PC-9 (cell line): ENCODE measurements around the gene LMNB1. TPM values are rescaled to one million over a fixed set of nuclear protein-coding genes. Genes with fewer than 3 reads are reported as not detected.
"Not testable (repeated sequence)": the region's sequence is repeated elsewhere in the genome, so short reads cannot be mapped to it uniquely, and the experiment has no call there.

Experiments
- BruUV-seq: library from RNA; stranded (reverse); fragments of 400-500 nt; replicated peaks from 2 replicates; lab custom pipeline; 2021; lab: Mats Ljungman, UMichigan
- CTCF ChIA-PET: fragments of 300-600 bp; sonication (Branson Sonifier 250); formaldehyde crosslinking; loops from one replicate; lab custom pipeline; 2022; ENCODE audit warnings: antibody characterized with exemption; lab: Charles Lee
- POLR2A ChIA-PET: fragments of 300-600 bp; sonication (Branson Sonifier 250); formaldehyde crosslinking; loops from one replicate; lab custom pipeline; 2022; ENCODE audit warnings: antibody characterized with exemption; ENCODE audit not compliant: unreplicated experiment; lab: Charles Lee
- DNase-seq, 2 experiments: peaks; one replicate each; pipeline versions ENCODE4 v3.0.0 to v3.0.0-alpha.2; 2015 to 2022; ENCODE audit warnings: mixed read lengths in 1 of 2
- H2AFZ ChIP-seq: fragments of 200-600 bp; sonication (generic); 2 replicates; pipeline ENCODE4 v1.8.1; 2017; ENCODE audit warnings: antibody characterized with exemption
- H3F3A ChIP-seq: fragments of 200-600 bp; sonication (generic); 2 replicates; pipeline ENCODE4 v1.8.1; 2017; ENCODE audit warnings: antibody characterized with exemption, mild to moderate bottlenecking, low read depth; ENCODE audit not compliant: insufficient read depth
- H3K27ac ChIP-seq: fragments of 200-600 bp; sonication (generic); 2 replicates; pipeline ENCODE4 v1.6.1; 2016; ENCODE audit warnings: mixed run types
- H3K27me3 ChIP-seq: fragments of 200-600 bp; sonication (generic); 2 replicates; pipeline ENCODE4 v1.6.1; 2016; ENCODE audit warnings: low read depth, mixed run types; ENCODE audit not compliant: insufficient read depth
- H3K36me3 ChIP-seq: fragments of 200-600 bp; sonication (generic); 2 replicates; pipeline ENCODE4 v1.6.1; 2016; ENCODE audit warnings: low read depth, mixed run types
- H3K4me1 ChIP-seq: fragments of 200-600 bp; sonication (generic); replicated peaks from 2 replicates; pipeline ENCODE4 v1.6.1; 2016; ENCODE audit warnings: mixed run types; ENCODE audit not compliant: insufficient read depth
- H3K4me2 ChIP-seq: fragments of 200-600 bp; sonication (generic); 2 replicates; pipeline ENCODE4 v1.6.1; 2017; ENCODE audit warnings: mixed run types
- H3K4me3 ChIP-seq: fragments of 200-600 bp; sonication (generic); 2 replicates; pipeline ENCODE4 v1.6.1; 2016; ENCODE audit warnings: mixed run types
- H3K79me2 ChIP-seq: fragments of 200-600 bp; sonication (generic); 2 replicates; pipeline ENCODE4 v1.6.1; 2017; ENCODE audit warnings: low read depth, mixed run types
- H3K9me2 ChIP-seq: fragments of 200-600 bp; sonication (generic); 2 replicates; pipeline ENCODE4 v1.8.1; 2017; ENCODE audit warnings: mild to moderate bottlenecking; ENCODE audit not compliant: insufficient read depth
- H3K9me3 ChIP-seq: fragments of 200-600 bp; sonication (generic); 2 replicates; pipeline ENCODE4 v1.8.1; 2016; ENCODE audit warnings: low read depth; ENCODE audit not compliant: insufficient read depth
- H4K20me1 ChIP-seq: fragments of 200-600 bp; sonication (generic); 2 replicates; pipeline ENCODE4 v1.8.1; 2017; ENCODE audit not compliant: insufficient read depth
- EZH2 ChIP-seq: fragments of 200-600 bp; sonication (generic); IDR thresholded peaks from 2 replicates; pipeline ENCODE4 v1.8.0; 2017; ENCODE audit warnings: antibody characterized with exemption, low read depth
- intact Hi-C: fragments of 100-400 bp; cut with micrococcal nuclease; formaldehyde crosslinking; loops from one replicate; pipeline ENCODE4 v1.10.0; 2022; ENCODE audit not compliant: unreplicated experiment
- total RNA-seq: library from RNA; stranded (reverse); gene quantifications from 2 replicates; pipeline ENCODE4 v1.2.3, GENCODE V29; 2021
- TF ChIP-seq, protein P1 (sequence below): fragments of 200-600 bp; sonication (generic); conservative IDR thresholded peaks from 2 replicates; pipeline ENCODE4 v1.6.1; 2017; ENCODE audit warnings: mixed run types, antibody characterized with exemption, mild to moderate bottlenecking, moderate library complexity

The LMNB1 gene
- total RNA-seq, 1 experiment from 2014 or later = 117 TPM

DNA sequence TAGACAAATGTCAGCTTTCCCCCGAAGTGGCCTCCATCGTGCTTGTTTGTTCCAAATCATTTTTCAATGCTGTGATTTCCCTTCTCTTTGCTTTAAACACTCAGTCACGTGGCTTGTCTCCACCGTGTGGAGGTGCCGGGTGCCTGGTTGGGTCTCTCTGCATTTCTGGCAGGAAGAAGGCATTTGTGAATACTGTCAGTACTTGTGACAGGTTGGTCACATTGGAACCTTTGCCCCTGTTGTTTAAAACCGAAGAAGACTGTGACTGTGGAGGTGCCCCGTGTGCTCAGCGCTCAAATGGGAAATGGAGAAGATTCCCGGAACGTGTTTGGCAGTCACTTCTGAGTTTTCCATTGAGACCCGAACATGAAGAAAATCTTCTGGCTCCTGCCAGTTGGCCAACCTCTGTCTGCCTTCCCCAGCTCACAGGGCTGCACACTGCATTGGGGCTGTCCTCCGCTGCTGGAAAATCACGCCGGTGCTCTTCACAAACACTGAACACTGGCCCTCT lies 74.6 kb downstream of the LMNB1 start:
- Histone ChIP-seq H3K4me3 (no peak overlapping the region), H3K4me1 (no peaks in the 10 kb centered on the region), H3K36me3 (no peaks in the 10 kb centered on the region), H3K79me2 (no peaks in the 10 kb centered on the region), H3F3A (no peaks in the 10 kb centered on the region), H3K27me3 (no peaks in the 10 kb centered on the region), H3K4me2 (no peak overlapping the region), H3K27ac (no peak overlapping the region), H3K9me3 (no peaks in the 10 kb centered on the region), H4K20me1 (no peaks in the 10 kb centered on the region), H2AFZ (no peak overlapping the region), H3K9me2 (no peaks in the 10 kb centered on the region)
- POLR2A ChIA-PET = no interaction called here
- TF ChIP-seq, protein P1, sequence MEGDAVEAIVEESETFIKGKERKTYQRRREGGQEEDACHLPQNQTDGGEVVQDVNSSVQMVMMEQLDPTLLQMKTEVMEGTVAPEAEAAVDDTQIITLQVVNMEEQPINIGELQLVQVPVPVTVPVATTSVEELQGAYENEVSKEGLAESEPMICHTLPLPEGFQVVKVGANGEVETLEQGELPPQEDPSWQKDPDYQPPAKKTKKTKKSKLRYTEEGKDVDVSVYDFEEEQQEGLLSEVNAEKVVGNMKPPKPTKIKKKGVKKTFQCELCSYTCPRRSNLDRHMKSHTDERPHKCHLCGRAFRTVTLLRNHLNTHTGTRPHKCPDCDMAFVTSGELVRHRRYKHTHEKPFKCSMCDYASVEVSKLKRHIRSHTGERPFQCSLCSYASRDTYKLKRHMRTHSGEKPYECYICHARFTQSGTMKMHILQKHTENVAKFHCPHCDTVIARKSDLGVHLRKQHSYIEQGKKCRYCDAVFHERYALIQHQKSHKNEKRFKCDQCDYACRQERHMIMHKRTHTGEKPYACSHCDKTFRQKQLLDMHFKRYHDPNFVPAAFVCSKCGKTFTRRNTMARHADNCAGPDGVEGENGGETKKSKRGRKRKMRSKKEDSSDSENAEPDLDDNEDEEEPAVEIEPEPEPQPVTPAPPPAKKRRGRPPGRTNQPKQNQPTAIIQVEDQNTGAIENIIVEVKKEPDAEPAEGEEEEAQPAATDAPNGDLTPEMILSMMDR = no peak
- TF ChIP-seq EZH2 = no peak
- DNase-seq = no peak
- no TSS peak for BruUV-seq
- CTCF ChIA-PET = interaction anchor here (0.5 kb wide), 1 partner anchor 309 kb away, joined by 5 read pairs; no protein-coding TSS in a partner anchor
- intact Hi-C loops = no loop called here

DNA sequence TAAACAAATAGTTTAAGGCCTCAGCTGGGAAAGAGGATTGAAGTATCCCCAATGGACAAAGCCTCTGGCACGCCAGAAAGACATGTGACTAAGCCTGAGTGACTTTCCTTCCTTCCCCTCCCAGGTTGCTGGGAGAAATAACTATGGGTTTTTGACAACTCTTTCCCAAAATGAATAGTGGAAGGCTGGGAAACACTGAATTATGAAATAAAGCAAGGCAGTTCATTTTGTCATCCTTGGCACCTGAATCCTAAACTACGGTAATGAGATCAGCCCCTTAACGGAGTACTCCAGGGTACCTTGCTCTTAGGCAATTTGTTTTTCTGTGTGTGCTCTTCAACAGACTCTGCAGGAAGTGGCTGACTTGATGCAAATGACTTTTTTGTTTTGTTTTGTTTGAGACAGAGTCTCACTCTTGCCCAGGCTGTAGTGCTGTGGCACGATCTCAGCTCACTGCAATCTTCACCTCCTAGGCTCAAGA lies 75.2 kb downstream of the LMNB1 start:
- no peaks in the 10 kb centered on the region for H3K79me2 ChIP-seq
- no peaks in the 10 kb centered on the region for H3F3A ChIP-seq
- CTCF ChIA-PET = interaction anchor here (0.5 kb wide), 1 partner anchor 310 kb away, joined by 5 read pairs; no protein-coding TSS in a partner anchor
- no peak overlapping the region for H3K27ac ChIP-seq
- no peak overlapping the region for H3K4me3 ChIP-seq
- POLR2A ChIA-PET = no interaction called here
- no peak for DNase-seq
- H3K27me3 ChIP-seq = no peaks in the 10 kb centered on the region
- no peaks in the 10 kb centered on the region for H3K4me1 ChIP-seq
- no peak overlapping the region for H2AFZ ChIP-seq
- BruUV-seq = no TSS peak
- TF ChIP-seq, protein P1 = no peak
- TF ChIP-seq EZH2 = no peak
- no peak overlapping the region for H3K4me2 ChIP-seq
- no peaks in the 10 kb centered on the region for H4K20me1 ChIP-seq
- intact Hi-C loops = no loop called here
- no peaks in the 10 kb centered on the region for H3K9me2 ChIP-seq
- no peaks in the 10 kb centered on the region for H3K36me3 ChIP-seq
- no peaks in the 10 kb centered on the region for H3K9me3 ChIP-seq

GRCh38 chr5:126852841-126853271 lies 75.9 kb downstream of the LMNB1 start:
- Histone ChIP-seq H3K27ac (no peak overlapping the region), H3K36me3 (no peaks in the 10 kb centered on the region), H3K4me2 (no peak overlapping the region), H3K4me3 (no peak overlapping the region), H3K79me2 (no peaks in the 10 kb centered on the region), H3K9me3 (no peaks in the 10 kb centered on the region), H3K9me2 (no peaks in the 10 kb centered on the region), H2AFZ (no peak overlapping the region), H3K27me3 (no peaks in the 10 kb centered on the region), H3K4me1 (no peaks in the 10 kb centered on the region), H3F3A (no peaks in the 10 kb centered on the region), H4K20me1 (no peaks in the 10 kb centered on the region)
- no peak for DNase-seq
- TF ChIP-seq, protein P1 = no peak
- no peak for TF ChIP-seq EZH2
- intact Hi-C loops = no loop called here
- ChIA-PET POLR2A (no interaction called here), CTCF (no interaction called here)
- BruUV-seq = no TSS peak

GRCh38 chr5:126853541-126854307 lies 76.8 kb downstream of the LMNB1 start:
- H3K27ac ChIP-seq, POLR2A ChIA-PET, H3K9me3 ChIP-seq, BruUV-seq, H3K4me3 ChIP-seq, DNase-seq, H2AFZ ChIP-seq, H3K36me3 ChIP-seq, H3K79me2 ChIP-seq, intact Hi-C loops, H3F3A ChIP-seq, H3K4me2 ChIP-seq, H3K9me2 ChIP-seq, H3K27me3 ChIP-seq, H3K4me1 ChIP-seq, H4K20me1 ChIP-seq: not testable (repeated sequence)
- CTCF ChIA-PET = interaction anchor here (0.6 kb wide), 1 partner anchor 526 kb away, joined by 5 read pairs; no protein-coding TSS in a partner anchor
